GM19324 (cell line): ENCODE results near the gene EMSY.
"Not testable (repeated sequence)": the region's sequence is repeated elsewhere in the genome, so short reads cannot be mapped to it uniquely, and the experiment has no call there.

ENCODE experiments used
- ATAC-seq: cut with Tn5 transposase; IDR thresholded peaks from one replicate; pipeline ENCODE4 v1.9.1; 2021; ENCODE audit warnings: mild to moderate bottlenecking, moderate library complexity; ENCODE audit not compliant: unreplicated experiment, low FRiP score

EMSY gene

GRCh38 chr11:76444384-76445120, at the start of gene EMSY:
Gene EMSY (plus strand): TSS chr11:76445018. CDS start chr11:76446939, 1,921 bp downstream.
- ATAC-seq: peak; percentile 94

DNA sequence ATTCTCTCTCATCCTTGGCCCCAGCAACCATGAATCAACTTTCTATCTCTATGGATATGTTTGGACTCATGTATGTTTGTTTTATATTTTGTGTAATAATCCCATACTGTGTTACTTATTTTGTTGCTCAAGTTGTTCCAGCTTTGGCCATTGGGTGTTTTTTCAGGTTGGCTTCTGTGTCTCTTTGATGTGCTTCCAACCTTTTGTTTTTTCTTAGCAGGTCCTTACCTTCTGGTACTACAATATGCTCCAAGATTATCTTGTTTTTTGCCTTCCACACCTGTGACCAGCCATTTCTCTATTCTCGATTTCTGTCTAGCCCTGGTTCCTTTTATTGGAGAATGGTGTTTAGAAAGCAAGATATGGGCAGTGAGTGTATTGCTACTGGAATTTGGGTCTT, 49.5 kb upstream of the EMSY start:
- ATAC-seq: no peak

DNA sequence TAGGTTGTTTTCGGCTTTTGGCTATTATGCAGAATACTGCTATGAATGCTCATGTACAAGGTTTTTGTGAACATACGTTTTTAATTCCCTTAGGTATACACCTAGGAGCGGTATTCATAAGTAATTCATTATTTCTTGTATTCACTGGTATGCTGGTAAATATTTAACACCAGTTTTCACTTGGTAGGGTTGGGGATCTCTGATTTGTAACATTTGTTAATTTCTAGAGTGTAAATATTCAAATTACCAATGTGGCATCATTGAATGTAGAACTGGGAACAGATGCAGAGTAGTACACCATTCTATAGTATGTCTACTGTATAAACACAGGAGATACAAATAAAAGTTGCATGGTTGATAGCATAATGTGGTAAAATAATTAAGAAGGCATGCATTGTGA, 47.4 kb upstream of the EMSY start:
- no peak for ATAC-seq

- ATAC-seq: no peak
Observed at GRCh38 chr11:76400967-76401366, 43.9 kb upstream of the EMSY start.

GRCh38 chr11:76401484-76401883, 43.3 kb upstream of the EMSY start:
- not testable (repeated sequence) for ATAC-seq

DNA sequence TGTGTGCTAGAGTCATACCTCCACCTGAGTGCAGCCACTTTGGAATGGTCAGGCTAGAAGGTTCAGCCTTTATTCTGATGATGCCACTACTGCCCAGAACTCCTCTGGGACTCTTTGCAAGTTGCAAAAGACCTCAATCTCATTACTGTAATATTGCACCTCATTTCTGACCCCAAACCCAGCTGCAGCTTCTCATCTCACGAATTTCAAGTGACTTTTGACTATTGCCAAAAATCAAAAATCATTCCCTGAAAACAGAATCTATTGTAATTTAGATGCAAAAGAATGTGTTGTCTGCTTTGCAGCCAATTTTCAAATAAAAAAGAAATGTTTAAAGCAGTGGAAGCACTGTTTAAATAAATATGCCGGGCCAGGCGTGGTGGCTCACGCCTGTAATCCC, 38.5 kb upstream of the EMSY start:
- ATAC-seq: no peak

GRCh38 chr11:76408171-76408965, 36.5 kb upstream of the EMSY start:
- no peak for ATAC-seq

GRCh38 chr11:76410851-76411357, 33.9 kb upstream of the EMSY start:
- ATAC-seq: no peak

DNA sequence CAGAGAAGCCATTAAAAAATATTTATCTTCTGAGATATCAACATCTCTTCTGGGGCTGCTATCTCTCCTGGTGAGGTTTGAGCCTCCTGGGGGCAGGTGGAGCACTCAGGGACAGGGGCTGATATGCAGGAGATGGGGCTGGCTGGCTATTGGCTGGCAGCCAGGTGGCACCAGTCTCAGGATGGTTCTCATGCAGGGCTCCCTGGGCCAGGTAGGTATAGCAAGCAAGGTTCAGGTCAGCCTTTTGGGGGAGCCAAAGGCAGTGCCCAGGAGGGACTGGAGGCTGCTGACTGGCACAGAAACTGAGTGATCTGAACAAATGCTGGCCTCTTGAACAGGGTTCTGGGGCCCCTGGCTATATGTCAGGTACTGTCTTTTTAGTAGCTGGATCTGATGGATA, 29.7 kb upstream of the EMSY start:
- no peak for ATAC-seq

DNA sequence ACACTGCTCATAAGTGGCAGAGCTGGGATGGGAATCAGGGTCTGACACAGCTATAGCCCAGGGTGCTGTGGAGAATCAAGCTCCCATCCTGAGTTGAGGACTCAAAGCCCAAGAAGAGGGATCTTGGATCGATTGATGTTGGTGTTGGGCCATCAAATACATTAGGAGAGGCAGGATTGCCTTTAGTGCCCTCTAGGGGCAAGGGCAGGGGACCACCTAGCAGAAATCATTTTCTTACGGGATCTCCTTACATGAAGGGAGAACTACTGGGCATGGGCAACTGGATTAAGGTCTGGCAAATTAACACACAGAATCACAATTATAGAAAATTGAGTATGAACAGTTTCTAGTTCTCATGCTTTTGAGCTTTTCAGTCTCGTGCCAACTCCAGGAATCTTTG, 24.9 kb upstream of the EMSY start:
- ATAC-seq: no peak

DNA sequence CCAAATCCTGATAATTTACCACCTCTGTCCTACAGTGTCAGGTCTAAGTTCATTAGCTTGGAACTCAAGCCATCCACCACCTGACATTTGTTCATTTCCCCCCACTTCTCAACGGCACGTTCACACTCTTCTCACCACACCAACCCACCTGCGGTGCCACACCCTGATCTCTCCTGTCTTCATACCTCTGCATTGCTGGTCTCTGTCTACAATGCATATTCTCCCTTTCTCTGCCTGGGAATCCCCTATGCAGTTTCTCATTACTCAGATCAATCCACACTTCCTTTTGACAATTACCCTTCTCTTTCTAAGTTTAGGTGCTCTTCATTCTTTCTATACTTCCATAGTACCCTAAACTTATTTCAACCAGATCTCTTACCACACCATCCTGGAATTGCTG, 20.4 kb upstream of the EMSY start:
- ATAC-seq: no peak

DNA sequence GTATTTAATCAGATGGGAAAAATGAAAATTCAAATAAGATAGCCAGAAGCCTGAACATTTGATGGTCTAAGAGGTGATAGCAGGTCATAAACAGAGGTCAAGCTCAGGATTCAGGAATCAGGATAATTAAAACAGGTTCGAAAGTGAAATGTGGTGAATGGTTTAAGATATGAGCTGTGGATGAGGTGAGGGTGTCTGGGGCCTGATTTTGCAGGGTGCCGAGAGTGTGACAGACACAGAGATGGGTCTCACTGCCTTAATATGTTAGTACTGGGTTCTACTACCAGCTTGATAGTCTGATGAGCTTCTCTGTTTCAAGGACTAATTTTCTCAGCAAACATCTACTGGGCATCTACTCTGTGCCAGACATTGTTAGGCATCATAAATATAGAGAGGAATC, 19.9 kb upstream of the EMSY start:
- ATAC-seq: no peak

GRCh38 chr11:76426660-76427059, 18.2 kb upstream of the EMSY start:
- ATAC-seq: no peak

- no peak for ATAC-seq
Observed at GRCh38 chr11:76436020-76436419, 8.8 kb upstream of the EMSY start.

DNA sequence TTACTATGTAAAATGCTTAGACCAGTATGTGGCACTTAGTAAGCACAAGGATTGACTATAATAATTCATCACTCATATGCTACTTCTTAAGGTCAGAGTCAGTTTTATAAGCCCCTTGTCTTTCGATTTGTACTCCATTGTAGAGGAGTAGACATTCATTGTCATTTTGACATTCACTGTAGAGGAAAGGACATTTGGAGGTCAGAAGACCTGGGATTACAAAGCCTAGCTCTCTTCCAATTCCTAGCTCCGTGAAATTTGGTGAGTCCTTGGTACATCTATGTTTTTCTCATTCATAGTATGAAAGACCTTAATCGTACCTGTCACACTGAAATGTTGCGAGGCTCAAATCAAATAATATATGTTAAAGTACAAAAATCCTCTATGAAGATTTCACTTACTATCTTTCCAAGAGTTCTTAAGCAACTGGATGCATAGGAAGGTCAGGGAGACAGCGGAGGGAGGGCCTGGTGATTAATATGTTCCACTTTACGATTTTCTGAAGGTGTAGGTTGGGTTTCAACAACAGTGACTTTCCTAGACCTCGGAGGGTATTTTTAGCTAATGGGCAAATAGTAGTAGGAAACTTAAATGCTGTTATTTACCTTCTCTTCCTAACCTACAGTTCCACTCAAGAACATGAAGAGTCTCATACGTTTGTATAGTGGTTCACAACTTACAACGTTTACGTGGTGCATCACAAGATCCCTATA, 1.4 kb upstream of the EMSY start:
- ATAC-seq: no peak

GRCh38 chr11:76444065-76444383, 794 bp upstream of the EMSY start:
- ATAC-seq: no peak

GRCh38 chr11:76445121-76446084, 585 bp downstream of the EMSY start:
- peak; percentile 23 for ATAC-seq

DNA sequence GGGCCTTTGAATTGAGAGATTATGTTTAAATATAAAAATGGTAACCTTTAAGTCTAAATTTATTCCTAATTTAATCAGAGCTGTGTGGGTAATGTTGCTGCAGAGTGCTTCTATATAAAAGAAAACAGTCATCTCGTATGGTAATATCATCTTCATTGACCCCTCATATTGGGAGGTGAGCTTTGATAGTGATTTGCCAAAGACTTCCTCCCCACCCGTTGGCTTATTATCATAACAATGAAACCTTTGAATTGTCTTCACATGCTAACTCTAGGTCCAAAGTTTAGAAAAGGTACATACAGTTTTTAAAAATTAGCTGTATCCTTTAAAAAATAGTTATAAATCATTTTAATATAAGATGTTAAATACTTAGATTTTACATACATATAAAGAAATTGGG, 3.7 kb downstream of the EMSY start:
- ATAC-seq: no peak

GRCh38 chr11:76453248-76453647, 8.4 kb downstream of the EMSY start:
- no peak for ATAC-seq

- no peak for ATAC-seq
Observed at GRCh38 chr11:76455331-76455730, 10.5 kb downstream of the EMSY start.
